ENCODE results near the gene SAMD4B.

The SAMD4B gene

DNA sequence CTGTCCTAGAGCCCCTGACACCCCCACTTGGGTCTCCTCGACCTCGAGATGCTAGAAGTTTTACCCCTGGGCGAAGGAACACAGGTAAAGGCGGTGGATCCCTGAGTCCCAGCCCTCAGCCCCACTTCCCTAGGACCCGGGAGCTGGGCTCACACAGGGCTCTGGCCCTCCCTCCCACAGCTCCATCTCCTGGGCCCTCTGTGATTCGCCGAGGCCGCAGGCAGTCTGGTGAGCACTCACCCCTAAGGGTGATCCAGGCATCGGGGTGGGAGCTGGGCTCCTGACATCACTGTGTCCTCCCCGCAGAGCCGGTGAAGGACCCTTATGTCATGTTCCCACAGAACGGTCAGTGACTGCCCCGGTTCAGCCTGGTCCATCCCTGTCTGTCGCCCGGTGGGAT lies 78.5 kb downstream of the SAMD4B start:
- no peak for DNase-seq (ENCODE audit: low read depth, low spot score)
- Histone ChIP-seq H3K36me3 (ENCODE audit: insufficient read depth, low read length) (peaks cover 43% of the 10 kb centered on the region), H3K9ac (ENCODE audit: insufficient read length) (no peak overlapping the region), H3K4me3 (no peak overlapping the region), H3K9me3 (ENCODE audit: low read depth, low read length) (no peaks in the 10 kb centered on the region), H3K27ac (no peak overlapping the region)
- no peak for TF ChIP-seq FOXP2 (optimal IDR thresholded peaks at IDR 0.05; ENCODE audit: control extremely low read depth, extremely low read length, insufficient read depth)
- TF ChIP-seq EZH2 (IDR thresholded peaks at IDR 0.05) = no peak
- no peak for TF ChIP-seq POLR2AphosphoS5 (IDR thresholded peaks at IDR 0.05; ENCODE audit: borderline replicate concordance, low read depth, low read length)

DNA sequence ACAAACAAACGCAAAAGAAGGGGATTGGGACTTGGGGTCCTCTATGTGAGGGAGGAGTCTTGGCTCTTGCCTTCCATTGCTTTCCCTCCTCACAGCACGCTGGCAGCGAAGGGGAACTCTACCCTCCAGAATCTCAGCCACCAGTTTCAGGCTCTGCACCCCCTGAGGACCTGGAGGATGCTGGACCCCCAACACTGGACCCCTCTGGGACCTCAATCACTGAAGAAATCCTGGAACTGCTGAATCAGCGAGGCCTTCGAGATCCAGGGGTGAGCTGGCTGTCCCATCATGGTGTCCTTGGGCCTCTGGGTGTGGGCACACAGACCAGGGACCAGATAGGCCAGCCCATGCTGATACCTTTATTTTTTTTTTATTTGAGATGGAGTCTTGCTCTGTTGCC lies 79.8 kb downstream of the SAMD4B start:
- Histone ChIP-seq H3K4me3 (no peak overlapping the region), H3K36me3 (ENCODE audit: insufficient read depth, low read length) (peaks cover 31% of the 10 kb centered on the region), H3K9ac (ENCODE audit: insufficient read length) (no peak overlapping the region), H3K27ac (no peak overlapping the region), H3K9me3 (ENCODE audit: low read depth, low read length) (no peaks in the 10 kb centered on the region)
- DNase-seq (ENCODE audit: low read depth, low spot score) = no peak
- no peak for TF ChIP-seq FOXP2 (optimal IDR thresholded peaks at IDR 0.05; ENCODE audit: control extremely low read depth, extremely low read length, insufficient read depth)

DNA sequence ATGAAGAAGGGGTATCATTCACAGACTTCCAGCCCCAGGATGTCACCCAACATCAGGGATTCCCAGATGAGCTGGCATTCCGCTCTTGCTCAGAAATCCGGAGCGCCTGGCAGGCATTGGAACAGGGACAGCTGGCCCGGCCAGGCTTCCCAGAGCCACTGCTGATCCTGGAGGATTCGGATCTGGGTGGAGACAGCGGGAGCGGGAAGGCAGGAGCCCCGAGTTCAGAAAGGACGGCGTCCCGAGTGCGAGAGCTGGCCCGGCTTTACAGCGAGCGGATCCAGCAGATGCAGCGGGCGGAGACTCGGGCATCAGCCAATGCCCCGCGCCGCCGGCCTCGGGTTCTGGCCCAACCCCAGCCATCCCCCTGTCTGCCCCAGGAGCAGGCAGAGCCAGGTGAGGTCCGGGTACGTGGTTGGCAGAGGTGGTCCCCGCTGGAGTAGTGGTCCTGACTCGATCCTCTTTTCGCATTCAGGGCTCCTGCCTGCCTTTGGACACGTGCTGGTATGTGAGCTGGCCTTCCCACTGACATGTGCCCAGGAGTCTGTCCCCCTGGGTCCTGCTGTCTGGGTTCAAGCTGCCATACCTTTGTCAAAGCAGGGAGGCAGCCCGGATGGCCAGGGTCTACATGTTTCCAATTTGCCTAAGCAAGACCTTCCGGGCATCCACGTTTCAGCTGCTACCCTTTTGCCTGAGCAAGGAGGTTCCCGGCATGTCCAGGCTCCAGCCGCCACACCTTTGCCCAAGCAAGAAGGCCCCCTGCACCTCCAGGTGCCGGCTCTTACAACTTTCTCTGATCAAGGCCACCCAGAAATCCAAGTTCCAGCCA lies 81.3 kb downstream of the SAMD4B start:
- Histone ChIP-seq H3K27ac (no peak overlapping the region), H3K36me3 (ENCODE audit: insufficient read depth, low read length) (peaks cover 26% of the 10 kb centered on the region), H3K9ac (ENCODE audit: insufficient read length) (no peak overlapping the region), H3K4me3 (no peak overlapping the region), H3K9me3 (ENCODE audit: low read depth, low read length) (no peaks in the 10 kb centered on the region)
- TF ChIP-seq POLR2AphosphoS5 (IDR thresholded peaks at IDR 0.05; ENCODE audit: borderline replicate concordance, low read depth, low read length) (no peak), FOXP2 (optimal IDR thresholded peaks at IDR 0.05; ENCODE audit: control extremely low read depth, extremely low read length, insufficient read depth) (no peak), EZH2 (IDR thresholded peaks at IDR 0.05) (no peak)
- no peak for DNase-seq (ENCODE audit: low read depth, low spot score)

DNA sequence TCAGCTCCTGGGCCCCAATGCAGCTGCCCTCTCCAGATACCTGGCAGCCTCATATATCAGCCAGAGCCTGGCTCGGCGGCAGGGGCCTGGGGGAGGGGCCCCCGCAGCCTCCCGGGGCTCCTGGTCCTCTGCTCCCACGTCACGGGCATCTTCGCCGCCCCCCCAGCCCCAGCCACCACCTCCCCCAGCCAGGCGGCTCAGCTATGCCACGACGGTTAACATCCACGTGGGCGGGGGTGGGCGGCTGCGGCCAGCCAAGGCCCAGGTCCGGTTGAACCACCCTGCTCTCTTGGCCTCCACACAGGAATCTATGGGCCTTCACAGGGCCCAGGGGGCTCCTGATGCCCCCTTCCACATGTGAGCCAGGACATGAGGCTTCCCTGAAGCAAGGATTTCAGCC lies 82.7 kb downstream of the SAMD4B start:
- H3K9ac ChIP-seq (ENCODE audit: insufficient read length) = no peak overlapping the region
- no peak overlapping the region for H3K4me3 ChIP-seq
- TF ChIP-seq POLR2AphosphoS5 (IDR thresholded peaks at IDR 0.05; ENCODE audit: borderline replicate concordance, low read depth, low read length) (no peak), EZH2 (IDR thresholded peaks at IDR 0.05) (no peak), FOXP2 (optimal IDR thresholded peaks at IDR 0.05; ENCODE audit: control extremely low read depth, extremely low read length, insufficient read depth) (no peak)
- no peaks in the 10 kb centered on the region for H3K9me3 ChIP-seq (ENCODE audit: low read depth, low read length)
- H3K27ac ChIP-seq = 0 out of 2 replicates have a peak overlapping the region, but pooled peaks have one; percentile 9
- DNase-seq (ENCODE audit: low read depth, low spot score) = no peak
- H3K36me3 ChIP-seq (ENCODE audit: insufficient read depth, low read length) = peaks cover 19% of the 10 kb centered on the region; the same call in 1 of the 2 replicates

DNA sequence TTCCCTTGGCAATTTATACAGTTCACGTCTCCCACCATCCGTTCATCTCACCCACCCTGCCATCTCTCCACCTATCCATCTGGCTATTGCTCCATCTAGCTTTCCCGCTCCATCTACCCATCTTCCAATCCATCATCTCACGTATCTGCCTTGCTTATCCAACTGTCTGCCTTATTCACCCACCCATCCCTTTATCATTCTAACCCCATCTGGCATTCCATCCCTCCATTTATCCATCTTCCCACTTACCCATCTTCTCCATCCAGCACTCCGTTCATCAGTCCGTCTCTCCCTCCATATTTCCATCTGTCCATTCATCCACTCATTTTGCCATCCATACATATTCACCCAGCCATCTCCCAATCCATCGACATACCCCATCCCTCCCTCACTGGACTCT lies 83.5 kb downstream of the SAMD4B start:
- H3K9ac ChIP-seq (ENCODE audit: insufficient read length) = no peak overlapping the region
- H3K27ac ChIP-seq = 0 out of 2 replicates have a peak overlapping the region, but pooled peaks have one; percentile 9
- TF ChIP-seq POLR2AphosphoS5 (IDR thresholded peaks at IDR 0.05; ENCODE audit: borderline replicate concordance, low read depth, low read length) (no peak; the same call in 1 of the 2 replicates), EZH2 (IDR thresholded peaks at IDR 0.05) (no peak), FOXP2 (optimal IDR thresholded peaks at IDR 0.05; ENCODE audit: control extremely low read depth, extremely low read length, insufficient read depth) (no peak)
- H3K4me3 ChIP-seq = no peak overlapping the region
- peaks cover 13% of the 10 kb centered on the region; the same call in 1 of the 2 replicates for H3K36me3 ChIP-seq (ENCODE audit: insufficient read depth, low read length)
- no peak for DNase-seq (ENCODE audit: low read depth, low spot score)
- no peaks in the 10 kb centered on the region for H3K9me3 ChIP-seq (ENCODE audit: low read depth, low read length)

DNA sequence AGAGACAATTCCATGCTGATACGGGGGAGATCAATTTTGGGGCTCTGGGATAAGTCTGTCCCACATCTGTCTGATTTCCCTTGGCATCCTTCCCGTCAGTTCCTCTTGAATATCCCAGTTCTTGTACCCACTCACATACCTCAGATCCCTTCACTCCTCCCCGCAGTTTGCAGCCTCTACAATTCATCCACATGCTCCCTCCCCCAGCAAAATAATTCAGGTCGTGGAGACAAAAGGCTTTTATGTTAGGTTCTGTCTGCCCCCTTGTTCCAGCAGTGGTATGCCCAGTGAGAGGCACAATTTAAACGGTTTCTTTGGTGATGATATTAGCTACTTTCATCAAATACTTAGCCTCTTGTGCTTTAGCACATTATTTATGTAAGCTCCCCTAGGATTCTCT lies 83.9 kb downstream of the SAMD4B start:
- H3K36me3 ChIP-seq (ENCODE audit: insufficient read depth, low read length) = peaks cover 12% of the 10 kb centered on the region; the same call in 1 of the 2 replicates
- DNase-seq (ENCODE audit: low read depth, low spot score) = no peak
- H3K9ac ChIP-seq (ENCODE audit: insufficient read length) = no peak overlapping the region
- H3K27ac ChIP-seq = peak overlapping the region; percentile 42
- TF ChIP-seq POLR2AphosphoS5 (IDR thresholded peaks at IDR 0.05; ENCODE audit: borderline replicate concordance, low read depth, low read length) = no peak
- no peak for TF ChIP-seq EZH2 (IDR thresholded peaks at IDR 0.05)
- TF ChIP-seq FOXP2 (optimal IDR thresholded peaks at IDR 0.05; ENCODE audit: control extremely low read depth, extremely low read length, insufficient read depth) = no peak
- H3K9me3 ChIP-seq (ENCODE audit: low read depth, low read length) = no peaks in the 10 kb centered on the region
- no peak overlapping the region for H3K4me3 ChIP-seq

DNA sequence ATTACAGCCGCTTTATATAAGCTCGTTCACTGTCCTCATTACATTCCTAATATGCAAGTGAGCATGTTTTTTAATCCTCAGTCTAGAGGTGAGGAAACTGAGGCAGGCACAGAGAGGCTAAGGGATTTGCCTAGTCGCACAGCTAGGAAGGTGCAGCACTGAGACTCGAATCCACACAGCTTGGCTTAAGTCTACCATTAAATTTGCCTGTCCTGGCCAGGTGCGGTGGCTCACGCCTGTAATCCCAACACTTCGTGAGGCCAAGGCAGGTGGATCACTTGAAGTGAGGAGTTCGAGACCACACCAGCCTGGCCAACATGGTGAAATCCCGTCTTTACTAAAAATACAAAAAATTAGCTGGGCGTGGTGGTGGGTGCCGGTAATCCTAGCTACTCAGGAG lies 85.5 kb downstream of the SAMD4B start:
- Histone ChIP-seq H3K9me3 (ENCODE audit: low read depth, low read length) (no peaks in the 10 kb centered on the region), H3K4me3 (no peak overlapping the region), H3K9ac (ENCODE audit: insufficient read length) (no peak overlapping the region), H3K27ac (no peak overlapping the region), H3K36me3 (ENCODE audit: insufficient read depth, low read length) (peaks cover 14% of the 10 kb centered on the region)
- DNase-seq (ENCODE audit: low read depth, low spot score) = no peak
- no peak for TF ChIP-seq POLR2AphosphoS5 (IDR thresholded peaks at IDR 0.05; ENCODE audit: borderline replicate concordance, low read depth, low read length)
- TF ChIP-seq EZH2 (IDR thresholded peaks at IDR 0.05) = no peak
- TF ChIP-seq FOXP2 (optimal IDR thresholded peaks at IDR 0.05; ENCODE audit: control extremely low read depth, extremely low read length, insufficient read depth) = no peak

DNA sequence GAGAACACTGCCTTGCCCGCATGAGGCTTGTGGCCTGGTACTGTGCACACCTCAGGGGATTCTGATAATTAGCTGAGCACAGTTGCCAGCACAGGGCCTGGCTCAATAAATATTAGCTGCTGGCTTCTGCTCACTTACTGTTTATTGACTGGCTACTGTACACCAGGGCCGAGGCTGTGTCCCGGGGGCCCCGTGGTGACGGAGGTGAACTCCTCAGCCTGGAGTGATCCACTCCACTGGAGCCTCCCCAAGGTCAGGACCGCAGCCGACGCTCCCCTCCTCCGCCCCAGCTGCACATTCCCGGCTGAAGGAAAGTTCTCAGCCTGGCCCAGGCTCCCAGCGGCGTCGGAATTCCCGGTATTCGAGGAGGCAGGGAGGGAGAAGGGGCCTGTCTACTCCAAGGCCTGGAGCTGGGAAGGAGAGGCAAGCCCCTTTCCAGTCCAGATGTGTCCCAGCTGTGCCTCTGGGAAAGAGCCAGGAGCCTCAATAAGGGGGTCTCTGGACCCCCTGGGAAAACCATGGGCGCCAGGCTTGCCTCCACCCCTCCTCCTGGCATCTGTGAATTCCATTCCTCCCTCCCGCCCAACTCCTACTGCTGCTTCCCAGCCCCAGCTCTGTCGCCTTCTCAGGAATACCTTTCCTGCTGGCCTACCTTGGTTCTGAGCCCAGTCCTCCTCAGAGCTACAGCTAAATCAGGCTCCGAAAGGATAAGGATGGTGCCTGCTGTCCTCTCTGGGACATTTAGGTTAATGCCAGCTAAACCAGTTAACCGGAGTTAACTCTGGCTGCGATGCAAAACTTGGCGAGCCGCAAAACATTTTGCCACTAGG lies 86.3 kb downstream of the SAMD4B start:
- H3K36me3 ChIP-seq (ENCODE audit: insufficient read depth, low read length) = peaks cover 16% of the 10 kb centered on the region
- no peak for DNase-seq (ENCODE audit: low read depth, low spot score)
- no peak for TF ChIP-seq FOXP2 (optimal IDR thresholded peaks at IDR 0.05; ENCODE audit: control extremely low read depth, extremely low read length, insufficient read depth)
- no peak for TF ChIP-seq EZH2 (IDR thresholded peaks at IDR 0.05)
- no peak for TF ChIP-seq POLR2AphosphoS5 (IDR thresholded peaks at IDR 0.05; ENCODE audit: borderline replicate concordance, low read depth, low read length)
- no peaks in the 10 kb centered on the region for H3K9me3 ChIP-seq (ENCODE audit: low read depth, low read length)
- peak overlapping the region; percentile 45 for H3K4me3 ChIP-seq
- H3K9ac ChIP-seq (ENCODE audit: insufficient read length) = no peak overlapping the region
- peak overlapping the region; percentile 85 for H3K27ac ChIP-seq
